HG03108 (cell line): ENCODE measurements around the gene FAM219A.

Experiments
- ATAC-seq: cut with Tn5 transposase; IDR thresholded peaks from one replicate; pipeline ENCODE4 v1.9.1; 2021; ENCODE audit warnings: moderate library complexity; ENCODE audit not compliant: unreplicated experiment

The FAM219A gene

GRCh38 chr9:34403554-34404380 lies 54.6 kb downstream of the FAM219A start:
- ATAC-seq, result no peak

DNA sequence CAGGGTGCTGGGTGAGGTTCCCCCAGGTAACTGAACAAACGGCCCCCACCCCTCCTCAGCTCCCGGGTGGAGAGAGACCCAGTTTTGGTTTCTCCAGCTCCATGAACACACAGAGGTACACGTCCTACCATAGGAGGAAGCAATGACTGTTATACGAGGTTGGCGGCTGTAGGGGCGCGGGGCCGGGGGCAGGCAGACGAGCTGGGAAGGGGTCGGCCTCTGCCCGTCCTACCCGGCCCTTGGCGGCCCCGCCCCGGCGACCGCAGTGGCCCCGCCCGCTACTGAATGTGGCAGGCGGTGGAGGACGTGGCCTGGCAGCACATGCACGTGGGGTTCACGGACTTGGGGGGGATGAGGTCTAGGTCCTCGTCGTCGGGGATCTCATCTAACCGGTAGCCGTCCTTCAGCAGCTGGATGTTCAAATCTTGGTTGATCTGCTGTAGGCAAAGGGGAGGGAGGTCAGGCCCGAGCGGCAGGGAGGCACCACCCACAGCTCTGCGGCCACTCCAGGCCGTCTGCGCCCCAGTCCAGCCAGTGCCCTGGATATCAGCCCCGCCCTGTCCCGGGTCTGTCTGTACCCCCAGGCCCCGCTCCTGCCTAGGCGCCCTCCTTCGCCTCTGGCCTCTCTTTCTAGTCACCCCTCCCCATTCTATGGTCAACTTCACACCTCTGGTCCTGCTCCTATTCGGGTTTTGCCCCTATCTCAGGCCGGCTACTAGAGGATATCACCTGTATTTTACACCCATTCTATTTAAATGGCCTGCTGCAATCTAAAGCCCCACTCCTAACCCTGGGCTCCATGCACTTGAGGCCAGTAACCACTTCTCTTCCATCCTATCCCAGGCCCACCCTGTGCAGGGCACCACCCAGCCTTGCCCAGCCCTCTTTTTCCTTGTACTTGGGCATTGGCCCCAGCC lies 57.4 kb downstream of the FAM219A start:
- ATAC-seq, result no peak

DNA sequence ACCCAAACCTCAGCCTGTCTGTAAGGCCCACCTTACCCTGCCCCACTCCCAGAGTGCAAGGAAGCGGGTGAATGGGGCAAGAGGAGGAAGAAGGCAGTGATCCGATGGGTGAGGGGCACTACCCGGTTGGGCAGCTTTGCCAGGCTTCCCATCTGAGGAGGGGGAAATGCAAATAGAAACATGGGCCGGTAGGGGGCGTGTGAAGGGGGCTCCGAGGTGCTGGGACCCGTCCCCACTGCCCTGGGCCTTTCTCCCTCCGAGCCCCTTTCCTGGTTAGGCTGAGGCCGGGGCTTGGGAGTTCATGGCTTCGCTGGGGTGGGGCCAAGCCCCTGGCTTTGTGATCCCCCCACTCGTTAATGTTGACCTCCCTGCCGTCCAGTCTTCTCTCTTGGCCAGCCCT lies 58.1 kb downstream of the FAM219A start:
- no peak for ATAC-seq

GRCh38 chr9:34399729-34400128 lies 58.6 kb downstream of the FAM219A start:
- ATAC-seq, result no peak

GRCh38 chr9:34398875-34399274 lies 59.5 kb downstream of the FAM219A start:
- ATAC-seq, result no peak

- no peak for ATAC-seq
Observed at GRCh38 chr9:34396276-34397214, 61.8 kb downstream of the FAM219A start.

GRCh38 chr9:34392511-34392910 lies 65.9 kb downstream of the FAM219A start:
- no peak for ATAC-seq

DNA sequence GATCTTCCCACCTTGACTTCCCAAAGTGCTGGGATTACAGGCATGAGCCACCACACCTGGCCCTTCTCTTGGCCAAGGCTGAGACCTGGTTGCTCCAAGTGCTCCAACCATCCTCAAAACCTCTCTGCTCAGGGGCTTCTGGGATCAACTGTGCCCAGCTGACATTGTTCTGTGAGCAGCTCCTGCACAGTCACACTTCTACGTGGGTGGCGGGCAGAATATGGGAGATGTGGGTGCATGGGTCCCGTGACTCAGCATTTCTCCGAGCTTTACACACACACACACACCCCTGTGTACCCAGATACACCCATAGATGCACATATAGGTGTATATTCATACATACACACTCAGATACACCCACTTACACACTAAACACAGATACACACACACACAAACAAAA lies 71.1 kb downstream of the FAM219A start:
- ATAC-seq, result no peak

GRCh38 chr9:34386656-34387055 lies 71.7 kb downstream of the FAM219A start:
- ATAC-seq, result no peak

- ATAC-seq, result no peak
Observed at GRCh38 chr9:34385561-34386230, 72.7 kb downstream of the FAM219A start.

DNA sequence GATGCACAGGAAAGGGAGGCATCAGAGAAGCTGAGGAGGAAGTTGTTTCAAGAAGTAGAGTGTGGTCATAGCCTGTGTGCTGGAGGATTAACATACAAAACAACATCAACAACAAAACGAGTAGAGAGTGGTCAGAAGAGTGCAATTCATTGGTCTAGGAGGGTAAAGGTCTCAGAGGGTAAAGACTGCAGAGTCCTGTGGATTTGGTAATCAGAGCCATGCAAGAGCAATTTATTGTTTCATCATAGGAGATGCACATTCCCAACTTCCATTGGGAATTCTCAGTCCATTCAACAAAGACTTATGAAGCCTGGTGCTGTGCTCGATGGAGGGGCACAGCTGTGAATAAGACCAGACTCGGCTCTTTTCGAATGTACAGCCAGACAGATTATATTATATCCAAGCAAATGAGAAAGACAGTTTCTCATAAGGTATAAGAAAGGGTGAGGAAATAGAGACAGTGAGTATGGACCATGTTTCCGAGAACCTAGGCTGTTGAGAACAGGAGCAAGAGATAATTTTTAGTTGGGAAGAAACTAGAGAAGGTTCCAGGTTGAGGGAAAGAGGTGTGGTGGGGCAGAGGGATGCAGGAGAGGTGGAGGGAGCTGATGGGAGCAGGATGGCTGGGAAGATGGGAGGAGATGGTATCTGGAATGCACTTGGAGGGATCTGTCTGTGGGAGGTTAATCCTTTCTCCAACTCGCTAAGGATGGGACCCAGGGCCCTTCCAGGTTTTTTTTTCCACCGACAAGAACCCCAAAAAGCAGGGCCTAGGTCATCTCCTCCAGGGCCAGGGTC lies 73.8 kb downstream of the FAM219A start:
- ATAC-seq, result no peak

- no peak for ATAC-seq
Observed at GRCh38 chr9:34383904-34384303, 74.5 kb downstream of the FAM219A start.

GRCh38 chr9:34382879-34383278 lies 75.5 kb downstream of the FAM219A start:
- ATAC-seq, result no peak

- ATAC-seq, result no peak
Observed at GRCh38 chr9:34382054-34382453, 76.3 kb downstream of the FAM219A start.

DNA sequence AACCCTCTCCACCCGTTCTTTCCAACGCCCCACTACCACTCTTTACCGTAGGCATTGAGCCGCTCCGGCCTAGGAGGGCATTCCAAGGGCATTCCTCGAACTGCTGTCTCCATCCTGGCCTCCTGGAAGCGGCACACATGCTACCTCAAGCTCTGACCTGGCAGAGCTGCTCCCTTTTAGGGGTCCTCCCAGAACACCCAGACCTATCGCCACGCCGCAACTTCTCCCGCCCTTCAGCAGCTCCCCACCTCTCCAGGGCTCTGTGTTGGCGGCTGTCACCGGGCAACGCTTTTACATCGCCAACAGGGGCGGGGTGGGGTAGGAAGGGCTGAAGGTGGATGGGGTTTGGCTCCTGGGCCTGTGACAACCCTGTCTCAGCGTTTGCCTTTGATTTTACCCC lies 77.0 kb downstream of the FAM219A start:
- ATAC-seq, result no peak

- ATAC-seq, result peak; percentile 32
Observed at GRCh38 chr9:34380511-34381315, 77.7 kb downstream of the FAM219A start.

- no peak for ATAC-seq
Observed at GRCh38 chr9:34380034-34380510, 78.3 kb downstream of the FAM219A start.

DNA sequence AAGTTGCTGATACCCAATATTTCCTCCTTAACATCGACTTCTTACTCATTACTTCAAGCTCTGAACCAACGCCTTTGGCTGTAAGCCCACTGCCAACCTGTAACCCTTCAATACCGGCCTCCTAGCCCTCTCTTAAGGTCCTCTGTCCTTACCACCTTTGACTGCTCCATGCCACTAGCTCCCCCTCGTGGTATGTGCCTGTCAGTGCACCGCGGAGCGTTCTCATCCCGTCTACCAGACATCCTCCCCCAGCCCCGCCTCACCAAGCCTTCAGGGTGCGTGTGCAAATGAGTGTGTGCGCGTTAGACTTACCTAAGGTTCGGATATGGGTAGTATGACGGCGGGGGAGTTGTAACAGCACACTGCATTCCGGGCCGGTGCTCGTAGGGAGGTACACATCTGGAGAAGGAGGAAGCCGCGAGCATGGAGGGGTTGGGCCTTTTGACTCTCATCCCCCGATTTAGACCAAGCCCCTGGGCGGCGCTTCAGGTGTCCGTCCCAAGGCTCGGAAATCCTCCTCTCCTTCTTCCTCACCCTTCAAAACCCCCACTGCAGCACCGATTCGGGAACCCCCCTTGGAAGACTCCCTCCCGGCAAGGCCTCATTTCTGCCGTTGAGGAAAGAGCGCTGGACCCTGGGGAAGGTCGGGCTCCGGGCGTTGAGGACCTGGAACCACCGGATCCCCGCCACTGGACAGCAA lies 78.9 kb downstream of the FAM219A start:
- no peak for ATAC-seq
